HepG2 (cell line): ENCODE results near the gene DRG1. TPM values are rescaled to one million over a fixed set of nuclear protein-coding genes. Genes with fewer than 3 reads are reported as not detected.

Experiments used
- ATAC-seq: fragments of 200-7000 bp; cut with Tn5 transposase; 3 replicates; pipeline ENCODE4 v1.9.1; 2020; ENCODE audit warnings: mild to moderate bottlenecking, moderate library complexity
- Bru-seq: library from RNA; stranded (reverse); fragments of 400-500 nt; gene quantifications from one replicate; lab custom pipeline; 2021; lab: Mats Ljungman, UMichigan
- BruChase-seq, 2 experiments: library from RNA; stranded (reverse); fragments of 400-500 nt; gene quantifications; one replicate each; lab custom pipeline; 2021; lab: Mats Ljungman, UMichigan
- BruUV-seq: library from RNA; stranded (reverse); fragments of 400-500 nt; replicated peaks from 2 replicates; lab custom pipeline; 2021; lab: Mats Ljungman, UMichigan
- CTCF ChIA-PET: fragments of 300-600 bp; formaldehyde crosslinking; extraction: SDS; loops from one replicate; lab custom pipeline; 2021; ENCODE audit warnings: low total read pairs, inconsistent platforms, low intra/inter-chr PET ratio; lab: Yijun Ruan, JAX
- POLR2A ChIA-PET: fragments of 350-600 bp; sonication (Branson Sonifier 250); formaldehyde crosslinking; loops from one replicate; lab custom pipeline; 2020; ENCODE audit warnings: antibody characterized with exemption, inconsistent platforms; lab: Yijun Ruan, JAX
- DNase-seq: peaks from one replicate; pipeline ENCODE4 v3.0.0-alpha.2; 2015; ENCODE audit warnings: low spot score
- FAIRE-seq: peaks from 3 replicates; lab custom pipeline; 2011; peaks lifted over from hg19 to GRCh38; lab: Jason Lieb, UNC
- H2AFZ ChIP-seq: one replicate; pipeline ENCODE4 v1.6.1; 2011; ENCODE audit warnings: low read length, inconsistent platforms
- H3K27ac ChIP-seq: fragments of 300-600 bp; 3 replicates; pipeline ENCODE4 v1.8.0; 2011; ENCODE audit warnings: mixed run types, mild to moderate bottlenecking, mixed read lengths, low read length, inconsistent platforms; ENCODE audit not compliant: insufficient read depth; ENCODE audit errors: extremely low read length
- H3K27me3 ChIP-seq, 2 experiments: fragments of 200-600 bp in 1 of 2; 2 replicates in 1 of 2; 3 replicates in 1 of 2; pipeline versions ENCODE4 v1.6.0 to v1.8.0; 2011; ENCODE audit warnings: low read length in 2 of 2, mild to moderate bottlenecking in 2 of 2, moderate library complexity in 2 of 2, inconsistent platforms in 1 of 2; ENCODE audit not compliant: insufficient read depth in 2 of 2, control insufficient read depth in 1 of 2
- H3K36me3 ChIP-seq, 2 experiments: fragments of 200-600 bp in 1 of 2; replicated peaks in 1 of 2; 2 replicates in 1 of 2; 3 replicates in 1 of 2; pipeline versions ENCODE4 v1.5.1 to v1.8.0; 2011; ENCODE audit warnings: low read length in 2 of 2, inconsistent platforms in 1 of 2; ENCODE audit not compliant: insufficient read depth in 2 of 2, control insufficient read depth in 1 of 2
- H3K4me1 ChIP-seq: 2 replicates; pipeline ENCODE4 v1.5.1; 2012; ENCODE audit warnings: low read length, inconsistent platforms; ENCODE audit not compliant: insufficient read depth
- H3K4me2 ChIP-seq: 2 replicates; pipeline ENCODE4 v1.6.0; 2011; ENCODE audit warnings: low read depth, low read length, inconsistent platforms
- H3K4me3 ChIP-seq, 3 experiments: fragments of 200-600 bp in 1 of 3; sonication (generic), shearing (Covaris generic) in 1 of 3; replicated peaks in 1 of 3; 2 replicates each; pipeline ENCODE4 v1.5.1; 2011 to 2016; ENCODE audit warnings: low read length in 3 of 3, inconsistent platforms in 2 of 3, low read depth in 2 of 3, mild to moderate bottlenecking in 2 of 3, control low read depth in 1 of 3, mixed read lengths in 1 of 3; ENCODE audit not compliant: insufficient read depth in 1 of 3
- H3K79me2 ChIP-seq: one replicate; pipeline ENCODE4 v1.6.1; 2011; ENCODE audit warnings: low read length, inconsistent platforms; ENCODE audit not compliant: insufficient read depth
- H3K9ac ChIP-seq: 2 replicates; pipeline ENCODE4 v1.6.0; 2011; ENCODE audit warnings: mild to moderate bottlenecking, low read depth, low read length, inconsistent platforms; ENCODE audit not compliant: insufficient read depth
- H3K9me3 ChIP-seq: 2 replicates; pipeline ENCODE4 v1.5.1; 2012; ENCODE audit warnings: mild to moderate bottlenecking, low read length
- H4K20me1 ChIP-seq: 2 replicates; pipeline ENCODE4 v1.6.0; 2011; ENCODE audit warnings: inconsistent platforms, mild to moderate bottlenecking, low read length, moderate library complexity; ENCODE audit not compliant: insufficient read depth
- AGO1 ChIP-seq: fragments of 200-400 bp; formaldehyde crosslinking; IDR thresholded peaks from 2 replicates; pipeline ENCODE4 v1.6.1; 2017; ENCODE audit warnings: mild to moderate bottlenecking, low read depth, low read length, moderate library complexity; ENCODE audit not compliant: poor library complexity, severe bottlenecking
- GPN1 ChIP-seq: sonication (generic); formaldehyde crosslinking; IDR thresholded peaks from 2 replicates; pipeline ENCODE4 v1.5.1; 2020; ENCODE audit warnings: missing genetic modification reagents, borderline replicate concordance
- KLF16 ChIP-seq, 2 experiments: sonication (generic) in 1 of 2; formaldehyde crosslinking in 1 of 2; IDR thresholded peaks; 2 replicates each; pipeline versions ENCODE4 v1.6.1 to v1.8.0; 2016 to 2023; ENCODE audit warnings: missing genetic modification reagents in 2 of 2, missing compliant biosample characterization in 1 of 2
- NFKB2 ChIP-seq: sonication (generic); formaldehyde crosslinking; IDR thresholded peaks from 2 replicates; pipeline ENCODE4 v1.4.0; 2020; ENCODE audit warnings: missing genetic modification reagents, borderline replicate concordance
- PHF21A ChIP-seq: sonication (generic); formaldehyde crosslinking; IDR thresholded peaks from 2 replicates; pipeline ENCODE4 v1.5.0; 2020; ENCODE audit warnings: mild to moderate bottlenecking, missing genetic modification reagents
- SIN3B ChIP-seq: fragments of 150-350 bp; IDR thresholded peaks from 2 replicates; pipeline ENCODE4 v1.6.1; 2014; ENCODE audit warnings: low read length
- TBX2 ChIP-seq: sonication (generic); formaldehyde crosslinking; IDR thresholded peaks from 2 replicates; pipeline ENCODE4 v1.5.0; 2020; ENCODE audit warnings: missing genetic modification reagents, mild to moderate bottlenecking, borderline replicate concordance
- TCF7 ChIP-seq: sonication (generic); IDR thresholded peaks from 2 replicates; pipeline ENCODE4 v1.6.1; 2016; ENCODE audit warnings: antibody characterized with exemption, low read depth
- ZNF17 ChIP-seq: sonication (generic); formaldehyde crosslinking; IDR thresholded peaks from 2 replicates; pipeline ENCODE4 v1.5.0; 2020; ENCODE audit warnings: mild to moderate bottlenecking, missing genetic modification reagents
- ZNF275 ChIP-seq: sonication (generic); formaldehyde crosslinking; IDR thresholded peaks from 2 replicates; pipeline ENCODE4 v1.8.0; 2022; ENCODE audit warnings: missing genetic modification reagents, mild to moderate bottlenecking, inconsistent platforms, borderline replicate concordance
- ZNF496 ChIP-seq: sonication (generic); formaldehyde crosslinking; IDR thresholded peaks from 2 replicates; pipeline ENCODE4 v1.8.1; 2023; ENCODE audit warnings: mild to moderate bottlenecking, moderate library complexity, missing genetic modification reagents; ENCODE audit not compliant: insufficient replicate concordance
- ZNF644 ChIP-seq: IDR thresholded peaks from 2 replicates; pipeline ENCODE4 v1.6.1; 2016; ENCODE audit warnings: low read depth
- ZNF777 ChIP-seq: sonication (generic); formaldehyde crosslinking; IDR thresholded peaks from 2 replicates; pipeline ENCODE4 v1.4.0; 2020; ENCODE audit warnings: missing genetic modification reagents
- WGBS: methylation state at CpG from one replicate; pipeline ENCODE4 v1.1.6; 2017; ENCODE audit warnings: low lambda C conversion rate; 5-methylcytosine and 5-hydroxymethylcytosine counted together
- in situ Hi-C: cut with HindIII; loops from 2 replicates; pipeline ENCODE4 v1.10.0; 2017; ENCODE audit warnings: low pct_unique_long_range_greater_than_20kb; ENCODE audit not compliant: extremely low pct_ligation_motif_present
- intact Hi-C: fragments of 100-400 bp; cut with micrococcal nuclease; formaldehyde crosslinking; loops from one replicate; pipeline ENCODE4 v1.10.0; 2022; ENCODE audit not compliant: unreplicated experiment
- long read RNA-seq, 2 experiments: library from RNA in 1 of 2; library from polyadenylated mRNA in 1 of 2; stranded (forward) in 1 of 2; unstranded in 1 of 2; transcript quantifications; one replicate each; pipeline ENCODE4 v2.0.0, GENCODE V29; 2019 to 2022
- polyA minus RNA-seq, 3 experiments: library from RNA; depleted of rRNA, polyadenylated mRNA; stranded (reverse); fragments of >200 nt; gene quantifications; 2 replicates each; pipeline ENCODE4 v1.2.3, GENCODE V29; 2011; ENCODE audit warnings: low replicate concordance in 1 of 3
- polyA plus RNA-seq, 8 experiments: library from polyadenylated mRNA; depleted of rRNA in 3 of 8; stranded (reverse) in 7 of 8; unstranded in 1 of 8; fragments of >200 nt; fragmentation: Illumina TruSeq in 4 of 8; extraction: Trizol in 4 of 8; gene quantifications; 2 replicates each; pipeline versions ENCODE4 v1.2.1 to v1.2.3, GENCODE V29; 2011 to 2016; ENCODE audit warnings: low read depth in 4 of 8, missing spikeins in 1 of 8, mixed read lengths in 1 of 8; ENCODE audit not compliant: insufficient read depth in 1 of 8
- total RNA-seq, 5 experiments: library from RNA; depleted of rRNA; stranded (reverse); fragments of >200 nt; fragmentation: Illumina TruSeq; extraction: Trizol; gene quantifications; 2 replicates each; pipeline ENCODE4 v1.2.3, GENCODE V29; 2016; ENCODE audit warnings: low read depth in 1 of 5

The DRG1 gene
- total RNA-seq (2016; rRNA removed; fragmentation: Illumina TruSeq; extraction: Trizol): 94.8 and 98.8 TPM in 2 replicates
- total RNA-seq (2016; cell fraction: cytosol; rRNA removed; fragmentation: Illumina TruSeq; extraction: Trizol; ENCODE audit: low read depth): 58.6 and 75.0 TPM in 2 replicates
- 87.5 and 109 TPM in 2 replicates for total RNA-seq (2016; cell fraction: insoluble cytoplasmic fraction; rRNA removed; fragmentation: Illumina TruSeq; extraction: Trizol)
- total RNA-seq (2016; cell fraction: membrane; rRNA removed; fragmentation: Illumina TruSeq; extraction: Trizol): 55.1 and 58.3 TPM in 2 replicates
- 52.6 and 55.8 TPM in 2 replicates for total RNA-seq (2016; cell fraction: nucleus; rRNA removed; fragmentation: Illumina TruSeq; extraction: Trizol)
- polyA plus RNA-seq (2011; rRNA removed): 39.1 and 59.0 TPM in 2 replicates
- 41.9 and 50.0 TPM in 2 replicates for polyA plus RNA-seq (2011; cell fraction: cytosol; rRNA removed)
- polyA plus RNA-seq (2011; cell fraction: nucleus; rRNA removed): 16.2 and 19.6 TPM in 2 replicates
- polyA plus RNA-seq (2012): 50.6 and 61.7 TPM in 2 replicates
- polyA plus RNA-seq (2016; cell fraction: cytosol; fragmentation: Illumina TruSeq; extraction: Trizol; ENCODE audit: low read depth): 44.0 and 51.8 TPM in 2 replicates
- polyA plus RNA-seq (2016; cell fraction: insoluble cytoplasmic fraction; fragmentation: Illumina TruSeq; extraction: Trizol; ENCODE audit: low read depth): 98.2 and 115 TPM in 2 replicates
- polyA plus RNA-seq (2016; cell fraction: membrane; fragmentation: Illumina TruSeq; extraction: Trizol; ENCODE audit: low read depth): 42.6 and 42.8 TPM in 2 replicates
- 76.3 and 79.7 TPM in 2 replicates for polyA plus RNA-seq (2016; cell fraction: nucleus; fragmentation: Illumina TruSeq; extraction: Trizol; ENCODE audit: insufficient read depth, low read depth)
- polyA minus RNA-seq (2011; rRNA and poly(A)+ RNA removed; ENCODE audit: low replicate concordance): 28.2 and 51.0 TPM in 2 replicates
- polyA minus RNA-seq (2011; cell fraction: cytosol; rRNA and poly(A)+ RNA removed): 38.0 and 41.7 TPM in 2 replicates
- polyA minus RNA-seq (2011; cell fraction: nucleus; rRNA and poly(A)+ RNA removed): 37.7 and 41.8 TPM in 2 replicates
- percentile 61 among the genes with signal in this experiment for Bru-seq, nascent RNA
- percentile 66 among the genes with signal in this experiment for BruChase-seq, experiment 1, labeled RNA remaining after a 6-hour chase
- BruChase-seq, experiment 2, labeled RNA remaining after a 2-hour chase: percentile 61 among the genes with signal in this experiment
- long read RNA-seq, experiment 1, transcript DRG1-201 (9 exons, 1,746 nt): major isoform, 138 of 153 reads
- long read RNA-seq, experiment 1, partial matches to known transcripts: 6 of 153 reads
- long read RNA-seq, experiment 1, other reads (novel, unspliced or antisense): 8 of 153 reads
- long read RNA-seq, experiment 2, transcript DRG1-204 (3 exons, 677 nt): minor isoform, 7 of 212 reads
- long read RNA-seq, experiment 2, transcript DRG1-201 (9 exons, 1,746 nt): major isoform, 138 of 212 reads
- long read RNA-seq, experiment 2, partial matches to known transcripts: 30 of 212 reads
- long read RNA-seq, experiment 2, other reads (novel, unspliced or antisense): 37 of 212 reads

GRCh38 chr22:31399211-31400022 is at the start of gene DRG1:
TSS of gene DRG1 (plus strand) at chr22:31399604. CDS start at chr22:31399684, 80 bp downstream.
- Histone ChIP-seq H3K4me2 (peak within 1 kb of the TSS; percentile 92), H3K4me1 (peaks cover 39% of the 10 kb centered on the region), H2AFZ (peak within 1 kb of the TSS; percentile 70), H4K20me1 (no peaks in the 10 kb centered on the region; the same call in 1 of the 2 replicates), H3K4me3 (peak within 1 kb of the TSS; percentile 84 to 100 (median 95)), H3K9me3 (no peaks in the 10 kb centered on the region), H3K36me3 (peaks cover 4 to 19% of the 10 kb centered on the region in 2 experiments), H3K27ac (peak within 1 kb of the TSS; percentile 80), H3K9ac (peak within 1 kb of the TSS; percentile 97), H3K79me2 (peaks cover 35% of the 10 kb centered on the region), H3K27me3 (no peaks in the 10 kb centered on the region; a peak in 1 of 5 replicates)
- in situ Hi-C loops: loop anchor here (5.0 kb wide), 1 partner anchor 52 kb away; the partner anchor contains the start of gene PATZ1
- peak; percentile 90 for FAIRE-seq
- ChIA-PET POLR2A (interaction anchor here (0.7 to 6.0 kb wide), 8 partner anchors 9 to 90 kb away, joined by 3 to 98 read pairs (median 5); partner anchors contain the start of genes EIF4ENIF1 and PATZ1), CTCF (no interaction called here)
- peak; percentile 94 for ATAC-seq
- no TSS peak for BruUV-seq
- intact Hi-C loops: loop anchor here (1.0 kb wide), 1 partner anchor 53 kb away; the partner anchor contains the start of gene PATZ1
- DNase-seq: peak; percentile 90
- WGBS: under 1% methylated on average over 44 of the region's 72 CpGs
- TF ChIP-seq AGO1 (peak; percentile 35), PHF21A (CRISPR knock-in tag) (peak; percentile 79; the same call in 1 of the 2 replicates), GPN1 (CRISPR knock-in tag) (no peak), ZNF275 (CRISPR knock-in tag) (peak; percentile 76; the same call in 1 of the 2 replicates), KLF16 (CRISPR knock-in tag; IDR thresholded peaks at IDR 0.05) (peak in 1 of 2 experiments; percentile 77; a peak in 2 of 4 replicates), ZNF17 (CRISPR knock-in tag) (no peak), TBX2 (CRISPR knock-in tag) (peak; percentile 91), NFKB2 (CRISPR knock-in tag) (peak; percentile 89; the same call in 1 of the 2 replicates), SIN3B (peak; percentile 66), ZNF496 (CRISPR knock-in tag) (no peak), ZNF777 (CRISPR knock-in tag) (peak; percentile 31; the same call in 1 of the 2 replicates), ZNF644 (no peak), TCF7 (no peak)
